SH-SY5Y (cell line): ENCODE measurements around the gene ALDH8A1.

Experiments used
- GATA2 ChIP-seq: IDR thresholded peaks from 2 replicates; pipeline ENCODE4 v1.6.1; 2011; ENCODE audit warnings: mild to moderate bottlenecking, low read depth, low read length
- GATA3 ChIP-seq: IDR thresholded peaks from 2 replicates; pipeline ENCODE4 v1.6.1; 2011; ENCODE audit warnings: low read depth, mild to moderate bottlenecking, low read length, moderate library complexity

ALDH8A1 gene

DNA sequence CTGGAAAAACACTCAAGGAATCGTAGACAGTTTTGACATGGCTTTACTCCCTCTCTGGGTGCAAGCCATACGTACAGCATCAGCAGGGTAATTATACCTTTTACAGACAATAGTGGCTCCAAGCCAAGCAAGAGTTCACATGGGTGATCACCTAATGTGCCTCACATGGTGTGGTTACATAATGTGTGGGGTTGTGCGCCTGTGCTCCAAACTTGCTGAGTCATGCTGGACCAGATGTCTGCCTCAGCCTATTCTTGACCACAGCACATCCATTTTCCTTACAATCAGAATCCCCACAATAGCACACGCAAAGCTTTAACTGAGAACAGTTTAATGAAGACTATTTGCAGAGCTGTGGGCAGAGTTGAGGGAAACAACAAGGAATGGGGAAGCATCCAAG is 74.5 kb downstream of the ALDH8A1 start:
- no peak for TF ChIP-seq GATA3
- TF ChIP-seq GATA2: no peak

DNA sequence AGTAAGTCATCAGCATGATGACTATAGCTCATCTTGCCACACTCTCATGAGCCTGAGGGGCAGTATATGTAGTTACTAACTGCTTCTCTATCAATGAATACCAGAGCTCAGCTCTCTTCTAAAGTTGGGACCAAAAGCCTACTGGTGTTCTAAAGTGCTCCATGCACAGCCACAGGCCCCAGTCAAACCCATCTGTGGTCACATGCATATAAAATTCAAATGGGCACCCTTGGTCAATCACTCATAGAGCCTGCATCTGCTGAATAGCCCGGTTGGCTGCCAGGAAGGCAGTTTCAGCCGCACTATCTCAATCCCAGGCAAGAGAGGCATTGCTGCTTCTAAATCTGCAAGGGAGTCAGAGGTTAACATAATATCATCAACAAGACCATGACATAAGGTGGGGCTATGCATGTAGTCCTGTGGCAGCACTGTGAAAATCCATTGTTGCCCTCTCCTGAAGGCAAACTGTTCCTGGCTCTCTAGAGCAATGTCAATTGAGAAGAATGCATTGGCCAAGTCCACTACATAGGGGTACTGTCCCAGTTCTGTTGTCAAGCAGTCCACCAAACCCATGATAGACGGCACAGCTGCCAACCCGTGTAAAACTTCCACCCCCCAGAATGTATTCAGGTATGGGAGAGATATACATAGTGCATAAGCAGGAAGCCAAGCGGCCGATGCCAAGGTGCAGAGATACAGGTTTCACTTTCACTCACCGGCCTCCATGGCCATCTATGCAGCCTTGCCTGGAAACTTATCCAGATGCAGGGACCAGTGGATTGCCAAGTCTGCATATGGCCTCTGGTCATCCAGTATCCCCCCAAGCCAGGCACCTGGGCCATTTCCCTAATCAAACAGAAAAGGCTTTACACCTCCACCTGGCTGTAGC is 76.2 kb downstream of the ALDH8A1 start:
- TF ChIP-seq GATA3: no peak
- TF ChIP-seq GATA2: no peak

DNA sequence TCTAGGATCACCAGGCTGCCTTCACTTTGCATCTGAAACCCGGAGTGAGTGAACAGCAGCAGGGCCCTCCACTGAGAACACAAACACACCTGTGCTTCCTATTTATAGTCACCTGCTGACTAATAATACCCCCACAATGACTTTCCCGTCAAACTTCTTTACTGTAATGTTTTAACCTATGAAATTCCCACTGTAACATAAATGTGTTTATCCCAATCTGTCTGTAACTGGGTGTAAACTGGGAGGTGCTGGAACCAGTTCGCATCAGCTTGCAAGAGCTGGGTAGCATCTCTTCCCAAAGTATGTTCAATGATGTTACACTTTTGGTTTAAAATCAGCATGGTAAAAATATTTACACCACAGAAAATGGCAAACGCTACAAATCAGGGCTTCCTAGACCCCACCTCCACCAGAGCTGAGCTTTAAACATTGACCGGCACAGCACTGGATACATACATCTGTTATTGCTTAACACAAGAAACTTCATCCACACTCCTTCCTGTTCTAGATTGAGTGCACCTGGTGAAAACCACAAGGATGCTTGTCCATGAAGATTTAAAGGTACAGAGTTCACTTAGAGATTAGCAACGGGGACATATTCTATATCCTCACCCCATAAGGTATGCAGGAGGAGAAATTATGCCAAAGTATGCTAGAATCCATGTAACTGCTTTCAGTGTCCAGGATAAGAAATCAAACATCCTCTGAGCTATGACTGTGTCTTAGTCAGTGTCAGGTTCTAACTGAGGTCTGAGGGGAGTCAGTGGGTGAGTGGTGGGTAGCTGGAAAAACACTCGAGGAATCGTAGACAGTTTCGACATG is 79.0 kb downstream of the ALDH8A1 start:
- TF ChIP-seq GATA2: no peak
- no peak for TF ChIP-seq GATA3

DNA sequence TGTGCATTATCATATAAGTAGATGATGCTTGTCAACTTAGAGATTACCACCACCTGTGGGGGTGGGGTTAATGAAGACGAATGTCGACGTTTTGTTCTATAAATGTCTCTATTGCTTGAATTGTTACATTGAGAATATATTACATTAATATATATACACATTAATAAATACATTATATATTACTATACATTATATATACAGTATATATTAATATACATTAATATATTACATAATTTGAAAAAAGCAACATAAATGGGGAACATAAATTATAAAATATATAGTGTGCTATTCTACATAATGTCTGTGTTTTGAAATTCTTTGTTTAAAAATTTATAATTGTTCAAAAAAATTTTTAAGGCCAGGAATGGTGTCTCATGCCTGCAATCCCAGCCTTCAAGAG is 81.1 kb downstream of the ALDH8A1 start:
- TF ChIP-seq GATA3: no peak
- no peak for TF ChIP-seq GATA2
